Embryonic facial prominence (tissue), 1 donor: Measurements from ENCODE around the gene ARHGEF11.

Experiments
- DNase-seq: peaks from one replicate; pipeline ENCODE4 v3.0.0-alpha.2; 2016; ENCODE audit errors: extremely low spot score

The ARHGEF11 gene

DNA sequence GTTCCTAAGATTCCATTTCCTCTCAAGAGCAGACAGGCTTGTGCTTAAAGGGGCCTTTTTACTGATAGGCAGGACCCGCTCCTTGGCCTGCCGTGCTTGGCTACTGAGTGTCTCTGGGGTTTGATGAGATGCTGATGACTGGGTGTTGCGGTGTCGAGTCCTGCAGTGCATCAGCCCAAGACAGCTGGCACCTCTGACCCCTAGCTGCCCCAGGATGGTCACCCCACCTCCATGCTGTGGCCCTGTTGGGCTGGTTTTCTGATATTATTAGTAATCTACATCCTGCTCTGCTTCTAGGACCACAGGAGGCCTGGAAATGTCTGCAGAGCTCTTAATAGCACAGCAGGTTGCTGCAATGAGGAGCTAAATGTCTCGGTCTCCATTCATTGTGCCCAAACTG, 96.4 kb downstream of the ARHGEF11 start:
- DNase-seq = no peak

GRCh38 chr1:156948708-156949107, 96.8 kb downstream of the ARHGEF11 start:
- no peak for DNase-seq

DNA sequence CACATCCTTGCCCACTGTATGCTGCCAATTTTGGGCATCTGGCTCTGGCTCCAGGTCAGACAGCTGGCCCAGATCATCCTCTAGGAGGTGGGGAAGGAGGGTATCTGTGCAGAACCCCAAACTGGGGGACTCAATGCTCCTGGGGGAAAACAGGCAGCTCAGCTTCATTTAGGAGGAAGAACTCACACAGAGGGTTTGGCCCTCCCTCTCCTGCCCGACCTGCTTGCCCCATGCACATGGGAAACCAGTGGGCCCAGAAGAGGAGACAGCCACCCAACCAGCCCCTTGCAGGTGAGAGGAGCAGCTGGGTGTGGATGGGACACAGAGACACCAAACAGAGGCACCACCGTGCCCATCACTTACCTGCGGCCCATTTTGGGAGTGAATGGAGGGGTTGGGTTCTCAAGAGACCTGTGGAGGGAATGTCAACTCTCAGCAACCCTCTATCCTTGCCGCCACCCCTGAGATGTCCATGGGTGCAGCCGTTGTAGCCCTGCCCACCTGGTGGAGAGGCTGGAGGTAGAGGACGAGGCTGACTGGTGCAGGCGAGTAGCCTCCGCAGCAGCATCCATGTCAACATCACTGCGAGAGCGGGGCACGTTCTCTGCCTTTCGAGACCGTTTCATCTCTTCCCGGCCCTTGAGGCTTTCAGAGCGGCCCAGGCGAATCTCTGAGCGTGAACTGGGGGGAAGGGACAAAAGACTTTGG, 97.6 kb downstream of the ARHGEF11 start:
- no peak for DNase-seq

GRCh38 chr1:156947127-156947526, 98.4 kb downstream of the ARHGEF11 start:
- DNase-seq = no peak

DNA sequence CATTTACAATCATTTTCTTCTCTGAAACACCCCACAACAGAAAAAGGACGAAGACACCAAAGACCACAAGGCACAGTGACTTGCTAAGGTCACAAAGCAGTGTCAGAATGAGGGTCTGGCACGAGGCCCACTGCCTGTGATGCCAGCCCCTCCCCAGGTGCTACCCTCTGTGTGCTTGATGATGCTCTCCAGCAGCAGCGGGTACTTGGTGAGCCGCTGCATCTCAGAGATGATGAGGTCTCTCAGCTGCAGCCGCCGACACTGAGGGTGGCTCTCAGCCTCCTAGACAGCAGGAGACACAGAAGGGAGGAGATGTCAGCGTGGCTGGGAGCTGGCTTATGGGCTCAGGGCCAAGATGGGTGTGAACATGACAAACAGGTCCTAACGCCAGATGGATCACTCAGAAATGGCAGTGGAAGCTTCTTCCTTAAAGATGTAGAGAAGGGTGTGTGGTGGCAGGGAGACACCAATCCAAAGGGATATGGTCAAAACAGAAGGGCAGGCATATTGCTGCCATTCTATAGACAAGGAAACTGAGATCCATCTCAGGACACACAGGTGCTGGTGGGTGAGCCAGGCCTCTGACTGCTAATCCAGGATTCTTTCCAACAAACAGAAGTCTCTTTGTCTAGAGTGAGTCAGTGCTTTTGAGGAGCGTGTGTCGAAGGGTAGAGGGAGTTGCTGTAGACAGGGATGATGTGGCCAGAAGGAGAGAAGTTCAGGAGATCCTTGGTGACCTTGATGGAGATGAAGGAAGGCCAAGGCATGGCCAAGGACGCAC, 99.5 kb downstream of the ARHGEF11 start:
- DNase-seq = no peak

DNA sequence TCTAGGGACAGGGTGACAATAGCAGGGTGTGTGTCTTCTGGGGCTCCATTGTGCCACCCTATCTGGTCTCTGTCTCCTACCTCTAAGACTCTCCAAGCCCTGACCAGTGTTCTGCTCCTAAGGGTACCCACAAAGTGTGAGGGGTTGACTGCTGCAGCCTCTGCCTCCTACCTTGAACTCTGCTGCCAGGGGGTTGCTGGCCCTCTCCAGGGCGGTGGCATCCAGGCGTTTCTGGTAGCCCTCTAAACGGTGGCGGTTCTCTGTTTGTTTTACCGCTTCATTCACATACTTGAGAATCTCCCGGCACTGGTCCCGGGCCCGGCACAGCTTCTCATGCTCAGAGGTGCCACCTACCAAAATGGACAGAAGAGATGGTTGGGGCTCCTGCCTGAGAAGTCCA, 100.7 kb downstream of the ARHGEF11 start:
- DNase-seq = no peak

GRCh38 chr1:156944268-156944667, 101.3 kb downstream of the ARHGEF11 start:
- no peak for DNase-seq

- no peak for DNase-seq
Measured at GRCh38 chr1:156943756-156944155, 101.8 kb downstream of the ARHGEF11 start.

DNA sequence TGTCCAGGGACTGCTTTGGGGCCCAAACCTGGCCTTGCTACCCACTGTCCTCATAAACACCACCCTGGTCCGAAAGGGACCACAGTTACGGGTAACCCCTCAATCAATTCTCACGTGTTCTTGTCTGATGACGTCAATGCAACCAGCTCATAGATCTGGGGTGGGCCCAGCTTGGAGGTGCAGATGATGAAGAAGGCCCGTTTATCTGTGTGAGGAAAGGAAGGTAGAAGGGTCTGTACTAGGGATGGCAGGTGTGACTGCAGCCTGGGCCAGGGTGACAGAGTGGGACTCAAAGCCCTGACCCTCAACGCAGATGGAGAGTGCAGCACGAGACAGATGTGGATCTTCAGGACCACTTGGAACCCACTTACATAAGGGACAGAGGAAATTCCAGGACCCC, 103.0 kb downstream of the ARHGEF11 start:
- no peak for DNase-seq

- no peak for DNase-seq
Measured at GRCh38 chr1:156942176-156942575, 103.4 kb downstream of the ARHGEF11 start.

DNA sequence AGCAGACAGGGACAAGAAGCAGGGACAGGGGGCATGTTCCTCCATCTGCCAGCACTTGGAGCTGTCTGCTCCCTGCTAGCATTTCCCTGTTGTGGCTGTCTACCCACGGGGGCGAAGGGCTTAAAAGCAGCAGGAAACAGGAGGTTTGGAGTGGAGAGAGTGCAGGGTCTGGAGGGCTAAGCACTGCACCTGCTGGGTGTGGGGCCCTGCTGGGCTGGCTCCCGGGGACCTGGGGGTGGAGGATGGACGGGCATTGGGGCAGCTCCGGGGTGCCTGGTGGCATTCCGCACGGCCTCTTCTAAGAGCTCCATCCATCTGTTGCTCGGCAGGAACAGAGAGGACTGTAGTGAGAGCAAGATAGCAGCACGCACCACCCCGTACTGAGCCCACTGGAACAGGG, 103.9 kb downstream of the ARHGEF11 start:
- DNase-seq = no peak

DNA sequence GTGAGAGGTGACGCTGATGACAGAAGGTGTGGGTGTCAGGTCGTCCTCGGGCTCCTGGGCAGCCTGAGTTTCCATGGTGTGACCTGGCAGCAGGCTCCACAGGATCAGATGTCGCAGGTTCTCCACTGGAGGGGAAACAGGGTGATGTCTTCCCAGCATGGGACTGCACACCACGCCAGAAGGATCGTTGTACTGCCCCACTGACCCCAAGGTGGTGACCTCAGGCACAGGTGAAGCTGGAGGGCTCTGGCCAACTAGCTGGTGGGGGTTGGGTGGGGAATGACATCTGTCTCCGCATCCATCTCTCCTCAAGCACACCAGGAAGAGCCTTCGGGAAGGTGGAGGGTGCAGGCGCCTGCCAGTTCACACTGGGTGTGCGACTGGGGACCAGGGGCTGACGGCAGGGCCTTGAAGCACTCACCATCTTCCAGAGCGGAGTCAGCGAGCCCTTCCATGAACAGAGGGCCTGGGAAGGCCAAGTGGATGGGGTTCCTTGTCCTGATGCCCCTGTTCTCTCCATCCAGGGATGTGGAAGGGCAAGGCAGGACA, 105.7 kb downstream of the ARHGEF11 start:
- DNase-seq = no peak

DNA sequence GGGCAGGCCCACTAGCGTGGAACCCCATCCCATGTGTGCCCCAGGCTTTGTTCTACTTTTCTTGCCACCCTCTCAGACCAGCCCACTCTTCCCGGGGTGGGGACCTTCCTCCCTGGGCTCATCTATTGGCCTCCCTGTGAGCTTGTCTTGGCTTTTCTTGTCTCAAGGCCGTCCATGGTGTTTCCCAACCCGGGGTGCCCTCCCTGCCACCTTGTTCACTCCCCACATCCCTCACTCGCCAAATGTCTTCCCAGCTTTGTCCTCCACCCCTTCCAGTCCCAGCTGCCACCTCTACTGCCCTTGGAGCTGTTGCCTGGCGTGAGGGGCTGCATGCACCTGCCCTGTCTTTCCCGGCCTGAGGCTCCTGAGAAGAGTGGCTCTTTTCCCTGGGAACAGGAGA, 106.7 kb downstream of the ARHGEF11 start:
- DNase-seq = no peak

DNA sequence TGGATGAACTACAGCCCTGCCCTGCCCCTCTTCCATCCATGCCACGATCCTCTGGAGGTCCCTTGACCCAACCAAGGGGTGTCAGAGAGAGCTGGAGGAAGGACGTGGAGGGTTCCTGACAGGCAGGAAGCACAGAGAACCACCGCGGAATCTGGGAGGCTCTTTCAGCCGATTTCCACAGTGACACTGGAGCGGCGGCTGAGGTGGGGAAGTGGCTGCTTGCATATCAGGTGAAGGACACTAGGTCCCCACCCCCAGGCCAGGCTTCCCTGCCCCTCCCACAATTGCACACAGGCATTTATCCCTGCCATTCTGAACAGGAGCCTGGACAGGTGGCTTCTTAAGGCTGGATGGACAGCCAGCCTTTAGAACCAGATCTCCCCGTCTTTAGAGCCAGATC, 107.7 kb downstream of the ARHGEF11 start:
- no peak for DNase-seq

DNA sequence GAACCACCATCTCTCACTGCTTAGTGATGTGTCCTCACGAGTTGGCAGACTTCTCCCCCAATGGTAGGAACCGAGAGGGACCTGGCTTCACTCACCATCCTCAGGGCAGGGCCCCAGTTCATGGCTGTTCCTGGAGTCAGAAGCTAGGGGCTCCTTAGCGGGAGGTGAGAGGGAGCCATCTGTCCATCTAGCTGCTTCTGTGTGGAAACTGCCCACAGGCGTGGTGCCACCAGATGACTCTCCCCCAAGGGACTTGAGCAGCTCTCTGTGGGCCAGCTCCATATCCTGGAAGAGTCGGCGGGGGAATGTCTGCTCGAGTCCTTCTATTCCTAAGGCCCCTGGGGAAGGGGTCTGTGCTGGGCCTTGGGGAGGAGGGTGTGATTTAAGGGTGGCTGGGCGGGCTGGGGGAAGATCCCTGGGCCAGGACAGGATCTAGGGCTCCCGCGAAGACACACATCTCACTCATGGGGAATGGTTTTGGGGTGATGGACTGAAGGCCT, 108.8 kb downstream of the ARHGEF11 start:
- no peak for DNase-seq

- no peak for DNase-seq
Measured at GRCh38 chr1:156936191-156936590, 109.4 kb downstream of the ARHGEF11 start.

- no peak for DNase-seq
Measured at GRCh38 chr1:156935505-156936128, 109.9 kb downstream of the ARHGEF11 start.

DNA sequence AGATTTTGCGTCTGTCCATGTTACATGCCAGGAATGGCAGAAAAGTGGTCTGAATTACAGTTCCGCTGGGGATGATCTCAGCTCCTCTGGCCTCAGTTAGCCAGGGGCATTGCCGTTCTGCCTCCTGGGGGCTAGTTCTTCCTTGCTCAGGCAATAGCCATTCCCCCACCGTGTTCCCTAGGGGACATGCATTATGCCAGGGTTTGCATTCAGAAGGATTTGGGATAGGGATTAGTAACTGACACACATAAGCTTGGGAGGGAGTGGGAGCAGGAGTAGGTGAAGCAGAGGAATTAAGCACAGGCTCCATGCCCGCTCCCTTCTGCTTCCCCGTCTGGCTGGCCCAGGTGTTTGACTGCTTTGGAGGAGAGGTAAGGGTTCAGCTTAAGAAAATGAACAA, 112.4 kb downstream of the ARHGEF11 start:
- DNase-seq = no peak

DNA sequence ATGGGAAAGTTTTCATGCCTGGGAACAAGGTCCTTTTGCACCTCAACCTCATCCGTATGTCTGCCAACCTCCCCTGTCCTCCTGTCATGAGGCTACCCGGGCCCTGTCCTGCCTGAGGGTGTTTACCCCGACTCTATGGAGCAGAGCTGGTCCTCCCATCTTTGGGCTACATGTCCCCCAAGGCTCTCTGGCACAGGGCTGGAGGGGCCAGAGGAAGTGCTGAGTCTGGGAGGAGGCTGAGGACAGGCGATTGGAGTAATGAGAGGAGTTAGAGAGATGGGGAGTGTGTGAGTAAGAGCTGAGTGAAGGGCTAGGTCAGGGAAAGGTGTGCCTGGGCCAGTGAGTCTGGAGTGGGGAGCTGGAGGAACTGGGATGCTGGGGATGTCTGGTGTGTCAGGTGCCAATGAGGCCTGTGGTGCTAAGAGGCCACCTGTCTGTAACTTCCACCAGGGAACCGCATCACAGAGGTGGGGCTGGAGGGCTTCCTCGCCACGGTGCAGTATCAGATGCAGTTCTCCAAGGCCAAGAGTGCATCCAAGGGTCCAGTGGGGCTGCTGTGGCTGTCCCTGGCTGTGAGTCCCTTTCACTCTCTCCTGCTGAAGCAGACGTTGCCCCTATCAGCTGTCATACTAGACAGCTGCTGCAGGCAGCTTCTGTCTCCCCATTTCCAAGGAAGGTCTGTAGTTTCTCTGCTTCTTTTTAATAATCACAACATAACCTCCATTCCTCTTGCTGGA, 113.4 kb downstream of the ARHGEF11 start:
- no peak for DNase-seq

DNA sequence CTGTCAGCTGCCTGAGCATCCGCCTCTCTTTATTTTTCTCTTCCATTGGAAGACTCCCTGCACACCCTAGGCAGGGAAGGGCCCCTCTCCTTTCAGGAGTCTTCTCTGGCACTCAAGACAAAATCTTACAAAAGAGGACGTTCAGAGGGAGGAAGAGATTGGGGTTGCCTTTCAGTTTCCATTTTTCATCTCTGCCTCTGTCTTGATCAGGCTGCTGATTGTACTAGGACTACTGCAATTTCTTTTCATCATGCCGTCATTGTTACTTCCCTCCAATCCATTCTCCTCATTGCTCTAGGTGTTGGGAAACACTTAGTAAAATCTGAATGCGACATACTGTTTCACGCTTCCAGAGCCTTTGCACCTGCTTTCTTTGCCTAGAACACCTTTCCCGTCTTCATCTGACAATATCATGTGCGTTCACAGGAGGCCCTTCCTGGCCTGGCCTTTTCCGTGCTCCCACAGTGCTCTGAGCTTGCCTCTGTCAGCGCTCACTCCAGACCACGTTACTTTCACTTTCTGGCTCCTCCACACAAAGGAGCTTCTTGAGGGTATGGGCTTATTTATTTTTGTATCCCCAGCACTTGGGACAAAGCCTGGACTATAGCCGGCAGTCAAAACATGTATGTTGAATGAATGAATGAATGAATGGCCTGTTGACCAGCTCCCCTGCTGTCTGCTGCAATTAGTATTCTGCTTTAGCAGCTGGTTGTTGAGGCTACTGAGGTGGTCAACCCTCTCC, 114.2 kb downstream of the ARHGEF11 start:
- no peak for DNase-seq

DNA sequence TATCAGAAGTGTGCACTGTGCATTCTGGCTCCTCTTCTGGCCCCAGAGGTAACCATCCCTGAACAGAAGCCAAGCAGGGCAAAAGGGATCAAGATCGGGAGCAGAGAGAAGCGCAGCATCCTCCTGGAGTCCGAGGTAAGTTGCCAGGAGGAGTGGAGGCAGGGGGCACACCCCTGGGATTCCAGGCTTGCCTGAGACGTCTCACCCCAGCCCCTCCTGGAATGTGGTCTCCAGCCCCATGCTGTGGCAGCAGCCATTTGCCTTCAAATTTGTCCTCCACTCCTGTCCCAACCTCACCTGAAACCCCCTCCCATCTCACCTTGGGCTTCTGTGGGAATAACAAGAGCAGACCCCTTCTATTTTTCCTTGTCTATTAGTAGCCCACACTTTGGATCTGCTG, 115.1 kb downstream of the ARHGEF11 start:
- no peak for DNase-seq
